NCI-H187 treated with DMSO at 0.1 percent for 48 hours (cell line): ENCODE data around the gene SNAPIN.

Source experiments
- DNase-seq: peaks from one replicate; lab custom pipeline; 2025; lab: John Stamatoyannopoulos, UW

The SNAPIN gene

GRCh38 chr1:153658400-153659174 is at the start of gene SNAPIN:
Gene SNAPIN (plus strand): TSS chr1:153658703. CDS start chr1:153658744, 41 bp downstream.
- peak; percentile 92 for DNase-seq

GRCh38 chr1:153608742-153609584 is 49.5 kb upstream of the SNAPIN start:
- no peak for DNase-seq

DNA sequence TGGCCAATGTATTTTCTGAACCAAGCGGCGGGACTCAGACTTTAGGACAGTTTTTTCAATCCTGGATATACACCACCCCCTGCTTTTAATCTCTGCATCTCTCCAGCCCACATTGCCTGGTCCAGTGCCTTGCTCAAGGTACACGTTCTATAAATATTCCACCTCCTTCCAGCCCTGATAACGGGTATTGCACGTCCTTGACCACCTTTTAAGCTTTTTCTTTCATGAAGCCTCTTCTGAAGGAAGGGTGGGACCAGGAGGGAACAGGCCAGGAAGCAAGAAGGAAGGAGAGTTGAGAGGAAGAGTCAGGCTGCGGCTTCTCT is 49.0 kb upstream of the SNAPIN start:
- DNase-seq: no peak

- DNase-seq: no peak
These were observed 48.2 kb upstream of the SNAPIN start for GRCh38 chr1:153610334-153610733.

GRCh38 chr1:153610811-153611301 is 47.6 kb upstream of the SNAPIN start:
- DNase-seq: no peak

DNA sequence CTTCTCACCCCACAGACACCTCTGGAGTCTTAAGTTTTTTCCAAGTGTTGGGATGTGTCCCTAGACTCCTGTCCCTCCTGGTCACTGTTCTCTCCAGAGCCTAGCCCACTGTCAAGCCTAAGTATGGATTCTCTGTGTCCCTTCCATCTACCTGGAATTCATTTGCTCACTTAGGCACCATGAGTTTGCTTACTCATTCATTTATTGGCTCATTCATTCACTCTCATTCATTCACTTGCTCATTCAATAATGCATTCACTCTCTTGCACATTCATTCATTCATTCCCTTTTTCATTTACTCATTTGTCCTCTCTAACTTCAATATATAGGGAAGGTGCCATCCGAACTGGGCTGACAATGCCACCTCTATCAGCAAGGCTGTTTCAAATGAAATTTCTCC is 47.1 kb upstream of the SNAPIN start:
- no peak for DNase-seq

GRCh38 chr1:153612111-153612754 is 46.3 kb upstream of the SNAPIN start:
- no peak for DNase-seq

DNA sequence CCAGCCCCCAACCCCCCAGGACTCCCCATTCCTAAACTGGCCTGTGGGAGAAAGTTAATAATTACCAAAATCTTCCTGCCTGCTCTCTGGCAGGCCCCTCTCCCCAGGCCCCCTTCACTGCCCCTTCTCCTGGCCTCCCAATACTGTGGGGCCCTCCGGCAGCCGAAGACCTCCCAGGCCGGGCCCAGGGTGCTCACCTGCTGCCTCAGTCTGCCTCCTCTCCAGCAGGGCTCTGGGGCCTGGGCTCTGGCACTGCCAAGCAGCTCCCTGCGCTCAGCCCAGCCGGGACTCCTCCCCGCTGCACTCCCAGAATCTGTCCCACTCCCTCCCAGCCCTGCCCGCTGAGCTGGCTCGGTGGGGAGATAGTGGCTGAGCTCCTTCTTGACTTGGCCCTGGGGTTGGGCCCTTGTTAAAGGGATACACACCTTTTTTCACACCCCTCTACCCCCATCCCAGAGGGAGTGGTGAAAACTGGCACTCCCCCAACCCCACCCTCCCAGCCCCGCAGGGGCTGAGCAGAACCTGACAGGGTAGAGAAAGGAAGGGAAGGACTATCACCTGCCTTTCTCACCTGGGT is 45.7 kb upstream of the SNAPIN start, which contains the start of gene S100A16:
Gene S100A16, minus strand, starts transcription at position 383 of the 577 bp plus-strand sequence. CDS start 4,986 bp downstream, outside the sequence.
- no peak for DNase-seq

DNA sequence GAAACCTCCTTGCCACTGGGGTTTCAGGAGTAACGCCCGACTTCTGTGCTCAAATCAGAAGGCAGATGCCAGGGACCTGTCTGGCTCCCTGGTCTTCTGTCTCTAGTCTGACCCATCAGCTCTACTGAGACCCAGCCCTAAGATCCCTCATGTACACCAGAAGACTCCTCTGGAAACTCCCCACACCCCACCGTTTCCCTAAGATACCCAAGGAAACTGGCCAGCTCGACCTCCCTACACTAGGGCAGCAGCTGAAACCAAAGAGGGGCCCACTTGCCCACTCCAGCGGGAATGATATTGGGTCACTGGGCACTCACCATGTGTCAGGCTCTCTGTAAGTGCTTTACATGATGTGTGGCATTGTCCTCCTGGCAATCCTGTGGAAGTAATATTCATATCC is 45.1 kb upstream of the SNAPIN start:
- DNase-seq: no peak

- DNase-seq: no peak
These were observed 44.2 kb upstream of the SNAPIN start for GRCh38 chr1:153614189-153614900.

DNA sequence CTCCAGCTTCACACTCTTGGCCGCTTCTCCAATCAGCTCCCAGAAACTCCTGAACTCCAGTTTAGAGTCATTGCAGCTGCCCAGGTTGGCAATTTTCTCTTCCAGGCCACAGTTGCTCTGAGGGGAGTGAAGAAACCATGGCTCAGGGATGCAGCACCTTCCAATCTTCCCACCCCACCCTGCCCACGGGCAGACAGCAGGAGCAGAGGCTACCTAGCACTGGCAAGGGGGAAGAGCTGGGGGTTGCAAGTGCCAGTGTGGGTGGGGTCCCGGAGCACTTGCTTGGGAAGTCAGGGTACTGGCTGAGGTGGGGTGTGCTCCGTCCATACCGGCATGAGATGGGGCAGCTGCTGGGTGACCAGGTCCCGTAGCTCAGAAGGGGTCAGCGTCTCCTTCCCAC is 43.6 kb upstream of the SNAPIN start:
- no peak for DNase-seq

DNA sequence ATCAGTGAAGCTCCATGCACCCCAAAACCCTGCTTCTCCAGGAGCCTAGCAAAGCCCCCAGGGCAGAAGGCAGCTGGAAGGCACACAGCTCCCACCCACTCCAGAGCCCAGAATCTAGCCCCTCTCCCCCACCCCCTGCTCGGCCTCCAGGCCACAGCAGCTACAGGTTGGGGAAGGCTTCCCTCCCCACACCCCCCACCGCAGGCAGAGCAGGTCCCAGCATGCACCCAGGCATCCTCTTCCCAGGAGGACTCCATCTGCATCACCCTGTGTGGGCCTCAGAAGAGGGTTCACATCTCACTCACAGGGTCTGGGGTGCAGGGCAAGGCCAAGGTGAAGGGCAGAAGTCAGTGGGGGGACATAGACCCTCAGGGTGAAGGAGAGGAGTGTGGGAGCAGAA is 43.1 kb upstream of the SNAPIN start:
- DNase-seq: no peak

DNA sequence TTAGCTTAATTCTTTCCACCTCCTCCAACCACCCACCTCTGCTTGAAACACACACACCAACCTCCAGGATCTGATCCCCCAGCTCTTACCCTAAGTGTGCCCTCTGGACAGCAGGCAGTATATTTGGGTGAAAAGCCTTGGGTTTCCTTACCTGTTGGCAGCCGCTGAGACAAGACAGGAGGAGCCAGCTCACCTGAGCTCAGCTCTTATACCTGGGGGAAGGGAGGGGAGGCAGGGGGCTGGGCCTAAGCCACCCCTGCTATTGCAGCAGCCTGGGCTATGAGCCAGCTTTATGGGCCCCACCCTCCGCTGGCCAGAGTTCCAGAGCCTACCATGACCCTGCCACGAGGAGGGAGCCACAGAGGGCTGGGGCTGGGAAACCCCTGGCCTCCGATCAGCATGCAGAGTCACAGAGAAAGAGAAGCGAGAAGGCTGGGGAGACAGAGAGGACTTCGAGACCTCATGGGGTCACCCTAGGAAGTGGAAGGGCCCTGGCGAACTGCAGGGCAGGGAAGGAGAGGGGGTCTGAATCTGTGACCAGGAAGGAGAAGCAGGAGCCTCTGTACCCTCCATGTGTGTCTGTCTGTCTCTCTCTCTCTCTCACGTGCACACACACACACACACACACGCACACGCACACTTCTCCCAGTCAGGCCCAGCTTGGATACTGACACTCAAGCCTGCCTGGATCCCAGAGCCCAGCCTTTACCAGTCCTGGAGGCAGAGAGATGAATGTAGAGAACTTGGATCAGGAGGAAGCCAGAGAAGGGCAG is 42.2 kb upstream of the SNAPIN start, which contains the start of gene S100A14:
Gene S100A14, minus strand, starts transcription at position 182 of the 773 bp plus-strand sequence. CDS start 467 bp downstream, outside the sequence.
- no peak for DNase-seq

DNA sequence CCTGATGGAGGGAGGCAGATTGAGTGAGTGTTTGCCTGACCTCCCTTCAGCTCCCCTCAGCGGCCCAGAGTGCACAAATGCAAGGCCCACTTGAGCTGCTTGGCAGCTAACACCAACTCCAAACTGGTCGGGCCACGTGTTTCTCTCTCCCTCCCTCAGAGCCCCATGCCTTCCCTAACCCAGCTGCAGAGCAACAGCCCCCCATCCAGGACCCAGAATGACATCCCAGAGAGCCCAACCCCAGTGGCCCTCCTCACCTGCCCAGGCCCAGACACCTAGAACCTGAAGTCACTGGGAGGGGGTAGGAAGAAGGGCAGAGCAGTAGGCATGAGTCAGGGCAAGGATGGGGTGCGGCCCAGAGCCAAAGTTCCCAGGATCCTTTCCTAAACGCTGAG is 41.6 kb upstream of the SNAPIN start:
- no peak for DNase-seq

GRCh38 chr1:153617663-153618062 is 40.8 kb upstream of the SNAPIN start:
- DNase-seq: no peak

DNA sequence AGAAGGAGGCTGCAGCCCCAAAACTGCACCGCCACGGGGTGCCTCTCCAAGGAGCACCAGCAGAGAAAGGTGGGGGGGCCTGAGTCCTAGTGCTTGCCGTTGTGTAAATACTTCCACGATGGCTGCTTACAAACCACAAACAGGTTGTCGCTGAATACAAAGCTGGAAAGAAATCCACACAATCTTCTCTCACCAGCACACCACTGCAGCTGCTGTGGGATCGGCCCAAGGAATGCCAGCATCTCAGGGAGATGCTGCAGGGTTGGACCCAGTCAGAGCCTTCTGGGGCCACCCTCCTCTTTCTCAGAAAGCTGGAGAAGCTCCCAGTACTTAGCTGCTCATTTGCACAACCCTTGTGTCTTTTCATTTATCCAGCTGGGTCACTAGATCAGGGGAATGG is 39.3 kb upstream of the SNAPIN start:
- DNase-seq: no peak

DNA sequence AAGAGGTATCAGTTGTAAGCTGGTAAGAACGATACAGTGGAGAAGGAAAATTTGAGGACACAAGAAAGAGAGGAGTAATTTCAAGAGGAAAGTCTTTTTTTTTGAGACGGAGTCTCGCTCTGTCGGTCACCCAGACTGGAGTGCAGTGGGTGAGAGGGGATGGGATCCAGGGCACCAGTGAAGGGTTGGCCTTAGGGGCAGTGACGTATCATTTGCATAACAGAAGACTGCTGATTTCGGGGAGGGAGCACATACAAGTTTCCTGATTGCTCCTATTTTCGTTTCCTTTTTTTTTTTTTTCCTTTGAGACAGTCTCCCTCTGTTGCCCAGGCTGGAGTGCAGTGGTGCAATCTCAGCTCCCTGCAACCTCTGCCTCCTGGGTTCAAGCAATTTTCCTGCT is 35.4 kb upstream of the SNAPIN start:
- DNase-seq: no peak

GRCh38 chr1:153624965-153625611 is 33.4 kb upstream of the SNAPIN start:
- DNase-seq: no peak

DNA sequence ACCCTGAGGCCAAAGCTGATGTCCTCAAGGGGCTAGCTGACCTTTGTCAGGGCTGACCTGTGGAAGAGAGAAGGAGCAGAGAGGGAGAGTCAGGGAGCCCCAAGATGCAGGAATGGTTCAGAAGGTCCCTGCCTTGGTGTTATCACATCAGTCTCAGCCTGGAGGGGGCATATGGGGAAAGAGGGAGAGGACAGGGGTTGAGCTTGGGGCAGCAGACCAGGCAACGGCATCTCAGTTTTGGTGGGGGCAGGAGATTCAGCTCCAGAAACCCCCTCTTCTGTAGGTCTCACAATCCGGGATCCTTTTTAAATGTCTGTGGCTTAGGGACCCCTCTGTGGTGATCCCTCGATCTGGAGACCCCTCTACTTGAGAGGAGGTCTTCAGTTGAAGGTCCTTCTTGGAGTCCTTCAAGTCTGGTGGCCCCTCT is 32.0 kb upstream of the SNAPIN start:
- no peak for DNase-seq
